Activated naive CD4-positive, alpha-beta T cell treated with anti-CD3 and anti-CD28 coated beads, Interleukin-2, amount 50 U/mL, for 16 hours (primary cell): ENCODE measurements around the gene UBR3.

Experiments
- DNase-seq: peaks from one replicate; pipeline ENCODE4 v3.0.0-alpha.2; 2020

The UBR3 gene

DNA sequence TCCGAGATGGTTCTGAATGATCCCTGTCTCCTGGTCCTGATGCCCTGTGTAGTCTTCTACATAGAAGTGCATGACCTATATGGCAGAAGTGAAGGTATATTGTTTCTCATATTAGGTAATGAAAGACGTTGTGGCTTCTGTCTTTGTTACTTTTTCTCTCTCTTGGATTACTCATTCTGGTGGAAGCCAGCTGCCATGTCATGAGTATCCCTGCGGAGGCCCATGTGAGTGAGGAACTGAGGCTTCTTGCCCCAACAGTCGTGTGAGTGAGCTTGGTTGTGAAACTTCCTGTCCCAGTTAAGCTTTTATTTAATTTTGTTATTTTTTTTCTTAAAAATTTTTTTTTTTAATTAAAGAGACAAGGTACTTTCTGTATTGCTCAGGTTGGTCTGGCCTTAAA lies 134.7 kb downstream of the UBR3 start:
- DNase-seq = no peak

- DNase-seq = no peak
These were observed 136.5 kb downstream of the UBR3 start for GRCh38 chr2:169963786-169964185.

DNA sequence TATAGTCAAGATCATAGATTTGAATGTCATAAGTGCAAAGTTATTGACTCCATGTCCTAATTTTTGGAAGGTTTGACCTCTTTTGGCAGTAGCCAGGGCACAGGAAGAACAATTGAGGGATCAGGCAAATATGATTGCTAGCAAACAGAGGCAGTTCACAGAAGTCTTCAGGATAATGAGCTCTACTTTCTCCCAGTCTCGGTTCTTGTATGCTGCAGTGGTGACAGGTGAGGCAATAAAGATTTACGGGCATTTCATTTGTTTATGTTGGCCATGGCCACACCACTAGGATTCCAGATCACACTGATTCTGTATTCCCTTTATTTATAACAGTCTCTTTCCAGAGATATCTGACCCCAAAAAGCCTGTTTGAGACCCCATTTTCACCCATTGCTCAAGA lies 137.5 kb downstream of the UBR3 start:
- DNase-seq = no peak

DNA sequence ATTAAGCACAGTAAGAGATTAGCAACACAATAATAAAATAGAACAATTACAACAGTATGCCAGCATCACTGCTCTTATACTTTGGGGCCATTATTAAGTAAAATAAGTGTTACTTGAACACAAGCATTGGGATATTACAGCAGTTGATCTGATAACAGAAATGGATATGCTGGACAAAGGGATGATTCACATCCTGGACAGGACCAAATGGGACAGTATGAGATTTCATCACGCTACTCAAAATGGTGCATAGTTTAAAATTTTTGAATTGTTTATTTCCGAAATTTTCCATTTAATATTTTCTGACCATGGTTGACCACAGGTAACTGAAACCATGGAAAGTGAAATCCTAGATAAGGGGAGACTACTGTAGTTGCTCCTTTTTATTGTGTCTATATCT lies 138.2 kb downstream of the UBR3 start:
- DNase-seq = no peak

GRCh38 chr2:169966454-169966853 lies 139.2 kb downstream of the UBR3 start:
- DNase-seq = no peak

DNA sequence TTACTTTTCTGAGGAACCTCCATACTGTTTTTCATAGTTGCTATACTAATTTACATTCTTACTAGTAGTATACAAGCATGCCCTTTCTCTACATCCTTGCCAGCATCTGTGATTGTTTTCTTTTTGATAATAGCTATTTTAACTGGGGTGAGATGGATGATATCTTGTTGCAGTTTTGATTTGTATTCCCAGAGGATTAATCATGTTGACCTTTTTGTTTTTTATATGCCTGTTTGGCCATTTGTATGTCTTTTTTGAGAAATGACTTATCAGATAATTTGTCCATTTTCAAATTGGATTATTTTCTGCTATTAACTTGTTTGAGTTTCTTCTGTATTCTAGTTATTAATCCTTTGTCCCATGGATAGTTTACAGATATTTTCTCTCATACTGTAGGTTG lies 141.5 kb downstream of the UBR3 start:
- no peak for DNase-seq

- no peak for DNase-seq
These were observed 148.0 kb downstream of the UBR3 start for GRCh38 chr2:169975221-169975620.

DNA sequence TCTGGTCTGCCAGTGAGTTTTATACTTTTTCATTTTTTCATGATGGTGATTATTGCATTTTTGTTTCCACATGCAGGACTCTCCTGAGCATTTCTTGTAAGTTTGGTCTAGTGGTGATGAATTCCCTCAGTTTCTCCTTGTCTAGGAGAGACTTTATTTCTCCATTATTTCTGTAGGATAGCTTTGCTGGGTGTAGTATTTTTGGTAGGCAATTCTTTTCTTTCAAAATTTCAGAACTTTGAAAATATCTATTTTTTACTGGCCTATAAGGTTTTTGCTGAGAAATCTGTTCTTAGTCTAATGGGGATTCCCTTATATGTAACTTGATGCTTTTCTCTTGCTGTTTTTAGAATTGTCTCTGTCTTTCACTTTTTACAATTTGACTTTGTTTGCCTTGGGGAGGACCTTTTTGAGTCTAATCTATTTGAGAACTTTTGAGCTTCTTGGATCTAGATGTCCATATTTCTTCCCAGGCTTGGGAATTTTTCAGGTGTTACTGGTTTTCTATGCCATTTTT lies 149.1 kb downstream of the UBR3 start:
- no peak for DNase-seq

- DNase-seq = no peak
These were observed 150.3 kb downstream of the UBR3 start for GRCh38 chr2:169977530-169977929.

GRCh38 chr2:169978402-169979017 lies 151.3 kb downstream of the UBR3 start:
- DNase-seq = no peak

GRCh38 chr2:169979025-169979424 lies 151.8 kb downstream of the UBR3 start:
- no peak for DNase-seq

DNA sequence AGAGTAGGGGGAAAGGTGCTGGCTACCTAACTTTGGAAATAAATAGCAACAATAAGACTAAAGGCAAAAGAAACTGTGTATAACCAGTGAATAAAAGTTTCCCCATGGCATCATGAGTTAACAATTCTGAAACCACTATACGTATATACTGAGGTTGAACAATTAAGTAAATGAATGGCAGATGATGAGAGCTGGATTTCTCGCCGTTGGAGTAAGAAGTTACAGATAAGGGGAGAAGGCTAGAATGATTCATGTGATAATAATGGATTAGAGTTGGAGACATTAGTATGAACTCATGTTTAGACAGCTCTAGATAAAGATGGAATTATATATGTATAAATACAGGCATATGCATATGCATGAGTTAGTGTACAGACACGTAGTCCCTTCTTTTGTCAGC lies 152.7 kb downstream of the UBR3 start:
- DNase-seq = no peak

GRCh38 chr2:169980643-169981042 lies 153.4 kb downstream of the UBR3 start:
- DNase-seq = no peak

- no peak for DNase-seq
These were observed 155.7 kb downstream of the UBR3 start for GRCh38 chr2:169982929-169983328.

- DNase-seq = no peak
These were observed 156.3 kb downstream of the UBR3 start for GRCh38 chr2:169983506-169983905.

DNA sequence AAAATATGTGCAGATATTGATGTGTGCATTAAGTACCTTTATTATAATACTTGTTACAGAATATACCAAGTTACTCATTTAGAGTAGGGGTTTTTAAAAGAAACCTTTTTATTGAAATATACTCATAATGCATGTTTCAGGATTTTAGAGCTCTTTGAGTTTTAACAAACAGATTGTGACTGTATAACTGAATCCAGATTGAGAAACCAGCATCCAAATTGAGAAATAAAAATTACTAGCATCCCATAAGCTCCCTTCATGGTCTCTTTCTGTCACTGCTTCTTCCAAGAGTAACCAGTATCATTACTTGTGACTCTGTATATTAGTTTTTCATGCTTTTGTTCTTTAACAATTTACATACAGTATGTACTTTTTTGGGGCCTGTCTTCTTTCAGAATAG lies 156.9 kb downstream of the UBR3 start:
- no peak for DNase-seq

DNA sequence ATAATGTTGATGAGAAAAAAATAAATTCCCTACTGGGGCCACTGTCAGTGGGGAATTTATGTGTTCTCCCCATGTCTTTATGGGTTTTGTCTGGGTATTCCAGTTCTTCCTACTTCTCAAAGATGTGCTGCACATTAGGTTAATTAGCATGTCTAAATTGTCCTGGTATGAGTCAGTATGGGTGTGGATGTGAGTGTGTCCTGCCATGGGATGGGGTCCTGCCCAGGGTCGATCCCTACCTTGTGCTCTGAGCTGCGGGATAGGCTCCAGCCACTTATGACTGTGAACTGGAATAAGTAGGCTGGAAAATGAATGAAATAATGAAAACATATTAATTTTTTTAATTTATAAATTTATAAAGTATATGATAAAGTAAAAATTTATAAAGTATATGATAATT lies 167.5 kb downstream of the UBR3 start:
- DNase-seq = no peak

DNA sequence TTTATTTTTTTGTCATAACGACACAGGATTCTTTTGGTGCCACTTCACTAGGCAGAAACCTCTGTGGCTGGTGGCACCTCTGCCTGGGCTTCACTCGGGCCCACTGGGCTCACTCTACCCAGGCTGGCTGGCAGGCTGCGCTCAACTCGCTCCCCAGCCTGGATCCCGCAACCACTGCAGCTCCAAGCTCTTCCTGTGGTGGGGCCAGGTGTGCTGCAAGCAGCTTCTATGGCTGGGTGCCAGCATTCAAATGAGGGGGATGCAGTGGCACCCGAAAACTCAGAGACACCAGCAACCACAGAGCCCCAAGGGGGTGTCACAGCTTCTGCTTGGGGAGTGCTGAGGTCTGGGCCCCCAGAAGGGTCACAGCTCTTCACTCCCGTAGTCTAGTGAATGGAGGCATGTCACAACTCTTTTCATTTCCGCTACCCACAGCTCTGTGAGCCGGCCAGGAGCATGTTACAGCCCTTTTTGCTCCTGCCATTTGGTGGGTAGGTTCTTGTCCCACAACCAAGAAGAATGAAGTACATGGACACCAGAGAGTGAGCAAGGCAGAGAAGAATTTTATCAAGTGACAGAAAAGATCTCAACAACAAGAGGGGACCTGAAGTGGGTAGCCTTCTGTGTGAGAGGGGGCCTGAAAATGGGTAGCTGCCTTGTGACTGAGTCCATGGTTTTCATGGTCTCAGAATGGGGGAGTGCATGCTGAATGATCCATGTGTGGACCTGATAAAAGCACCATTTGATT lies 170.1 kb downstream of the UBR3 start:
- DNase-seq = no peak

GRCh38 chr2:169999054-169999453 lies 171.8 kb downstream of the UBR3 start:
- DNase-seq = no peak

- no peak for DNase-seq
These were observed 174.8 kb downstream of the UBR3 start for GRCh38 chr2:170002096-170002495.

- DNase-seq = no peak
These were observed 178.4 kb downstream of the UBR3 start for GRCh38 chr2:170005702-170006101.

DNA sequence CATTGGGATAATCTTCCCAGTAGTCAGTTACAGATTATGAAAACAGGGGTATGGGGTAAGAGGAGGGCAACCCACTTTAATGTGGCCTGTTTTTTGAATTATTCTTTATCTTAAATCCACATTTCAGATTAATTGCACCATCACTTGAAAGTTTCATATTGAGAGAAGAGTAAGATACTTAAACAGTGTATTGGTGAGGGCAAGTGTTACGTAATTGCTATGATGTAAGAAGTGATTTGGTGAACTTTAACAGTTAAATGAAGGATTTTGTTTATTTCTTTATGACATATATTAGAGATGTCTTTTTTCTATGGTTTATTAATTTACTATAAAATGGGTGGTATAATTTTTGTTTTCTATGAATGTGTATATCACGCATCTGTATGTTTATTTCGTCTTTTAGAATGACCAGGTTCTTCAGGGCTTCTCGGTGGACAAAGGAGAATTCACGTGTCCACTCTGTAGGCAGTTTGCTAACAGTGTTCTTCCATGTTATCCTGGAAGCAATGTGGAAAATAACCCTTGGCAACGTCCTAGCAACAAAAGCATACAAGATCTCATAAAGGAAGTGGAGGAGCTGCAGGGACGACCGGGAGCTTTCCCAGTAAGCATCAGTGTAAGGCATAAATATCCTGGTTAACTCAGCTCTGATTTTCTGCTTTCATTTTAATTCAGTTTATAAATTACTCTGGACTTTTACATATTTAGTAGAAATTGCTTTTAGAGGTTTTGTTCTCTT lies 179.5 kb downstream of the UBR3 start:
- DNase-seq = no peak

DNA sequence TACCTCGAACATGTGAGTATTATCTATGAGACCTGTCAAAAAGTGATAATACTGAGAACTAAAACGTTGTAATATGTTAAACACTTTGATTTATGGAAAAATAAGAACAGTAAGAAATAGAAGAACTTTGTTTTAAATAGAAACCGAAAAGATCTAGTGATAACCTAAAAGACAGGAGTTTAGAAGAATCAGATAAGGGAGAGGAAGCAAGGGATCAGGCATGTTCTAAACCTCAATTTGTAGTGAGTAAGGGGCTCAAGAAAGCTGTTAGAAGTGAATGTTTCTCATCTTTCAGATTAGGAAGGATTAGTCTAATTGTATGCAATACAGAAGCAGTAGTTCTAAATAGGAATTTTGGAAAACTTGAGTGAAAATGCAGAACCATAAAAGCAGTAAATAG lies 182.0 kb downstream of the UBR3 start:
- DNase-seq = no peak

DNA sequence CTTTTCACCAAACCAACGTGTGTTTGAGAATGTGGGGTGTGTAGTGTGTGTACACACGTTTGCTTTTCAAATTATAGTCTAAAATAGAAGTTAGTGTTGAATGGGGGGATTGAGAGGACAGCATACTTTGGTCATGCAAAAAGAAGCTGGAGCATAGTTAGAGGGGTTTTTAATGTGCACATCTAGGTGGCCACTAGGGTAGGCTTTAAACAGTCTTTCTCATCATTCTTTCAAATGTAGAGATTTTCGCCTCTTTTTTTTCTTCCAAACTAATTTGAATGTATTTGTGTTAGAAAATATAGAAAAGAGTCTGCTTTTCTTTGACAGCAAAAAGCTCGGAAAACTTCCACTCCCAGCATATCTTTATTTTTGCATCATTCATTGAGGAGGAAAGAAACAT lies 185.5 kb downstream of the UBR3 start:
- DNase-seq = no peak
